Ishikawa (cell line): ENCODE data around the gene DECR2.

ENCODE experiments used
- CEBPB ChIP-seq: IDR thresholded peaks from 2 replicates; pipeline ENCODE4 v1.6.1; 2012
- CREB1 ChIP-seq: IDR thresholded peaks from 2 replicates; pipeline ENCODE4 v1.6.1; 2012; ENCODE audit warnings: low read depth
- EGR1 ChIP-seq: IDR thresholded peaks from 2 replicates; pipeline ENCODE4 v1.6.1; 2012
- EP300 ChIP-seq: IDR thresholded peaks from 2 replicates; pipeline ENCODE4 v1.6.1; 2012; ENCODE audit warnings: borderline replicate concordance
- FOXM1 ChIP-seq: IDR thresholded peaks from 2 replicates; pipeline ENCODE4 v1.6.1; 2012; ENCODE audit warnings: low read depth, borderline replicate concordance
- MAX ChIP-seq: IDR thresholded peaks from 2 replicates; pipeline ENCODE4 v1.6.1; 2012
- NFIC ChIP-seq: IDR thresholded peaks from 2 replicates; pipeline ENCODE4 v1.6.1; 2012
- RAD21 ChIP-seq: IDR thresholded peaks from 2 replicates; pipeline ENCODE4 v1.6.1; 2012; ENCODE audit warnings: low read depth
- TAF1 ChIP-seq: IDR thresholded peaks from 2 replicates; pipeline ENCODE4 v1.6.1; 2012; ENCODE audit warnings: low read depth, mild to moderate bottlenecking
- TCF12 ChIP-seq: IDR thresholded peaks from 2 replicates; pipeline ENCODE4 v1.6.1; 2012; ENCODE audit warnings: low read depth
- TEAD4 ChIP-seq: IDR thresholded peaks from 2 replicates; pipeline ENCODE4 v1.6.1; 2012
- ZBTB7A ChIP-seq: IDR thresholded peaks from 2 replicates; pipeline ENCODE4 v1.6.1; 2012; ENCODE audit warnings: low read depth
- TF ChIP-seq, protein P1 (sequence below): IDR thresholded peaks from 2 replicates; pipeline ENCODE4 v1.6.1; 2012

- TF ChIP-seq TEAD4, result no peak
- no peak for TF ChIP-seq EP300
- TF ChIP-seq ZBTB7A, result no peak
- no peak for TF ChIP-seq RAD21
- no peak for TF ChIP-seq EGR1
- TF ChIP-seq NFIC, result no peak
- TF ChIP-seq CREB1, result no peak
- TF ChIP-seq CEBPB, result no peak
- TF ChIP-seq TCF12, result no peak
- no peak for TF ChIP-seq MAX
- TF ChIP-seq, protein P1, sequence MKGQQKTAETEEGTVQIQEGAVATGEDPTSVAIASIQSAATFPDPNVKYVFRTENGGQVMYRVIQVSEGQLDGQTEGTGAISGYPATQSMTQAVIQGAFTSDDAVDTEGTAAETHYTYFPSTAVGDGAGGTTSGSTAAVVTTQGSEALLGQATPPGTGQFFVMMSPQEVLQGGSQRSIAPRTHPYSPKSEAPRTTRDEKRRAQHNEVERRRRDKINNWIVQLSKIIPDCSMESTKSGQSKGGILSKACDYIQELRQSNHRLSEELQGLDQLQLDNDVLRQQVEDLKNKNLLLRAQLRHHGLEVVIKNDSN, result no peak
- TF ChIP-seq TAF1, result no peak; the same call in 1 of the 2 replicates
- TF ChIP-seq FOXM1, result no peak
These were observed 21.0 kb upstream of the DECR2 start for GRCh38 chr16:380762-381011.
